Activated B cell treated with CpG ODN at 0.5 μM for 24 hours (primary cell): ENCODE results near the gene DIPK2A. TPM values are rescaled to one million over a fixed set of nuclear protein-coding genes. Genes with fewer than 3 reads are reported as not detected.

Experiments
- ATAC-seq: fragments of 200-7000 bp; cut with Tn5 transposase; one replicate; pipeline ENCODE4 v1.10.0; 2021; ENCODE audit warnings: low read depth, mild to moderate bottlenecking, moderate library complexity
- CTCF ChIA-PET: fragments of 350-600 bp; sonication (Branson Sonifier 250); formaldehyde crosslinking; loops from one replicate; lab custom pipeline; 2021; ENCODE audit warnings: antibody characterized with exemption; lab: Charles Lee
- POLR2A ChIA-PET: fragments of 350-600 bp; sonication (Branson Sonifier 250); formaldehyde crosslinking; loops from one replicate; lab custom pipeline; 2021; ENCODE audit warnings: antibody characterized with exemption; lab: Charles Lee
- DNase-seq: peaks from one replicate; pipeline ENCODE4 v3.0.0; 2022
- H3K27ac Mint-ChIP-seq: one replicate; pipeline ENCODE4 v1.8.0; 2020; ENCODE audit warnings: mixed read lengths
- H3K27me3 Mint-ChIP-seq: one replicate; pipeline ENCODE4 v1.8.0; 2021; ENCODE audit warnings: mixed read lengths
- H3K36me3 Mint-ChIP-seq: one replicate; pipeline ENCODE4 v1.8.0; 2021; ENCODE audit warnings: low read depth, mixed read lengths
- H3K4me1 Mint-ChIP-seq: one replicate; pipeline ENCODE4 v1.8.0; 2021; ENCODE audit warnings: mixed read lengths
- H3K4me3 Mint-ChIP-seq: one replicate; pipeline ENCODE4 v1.8.0; 2020; ENCODE audit warnings: mild to moderate bottlenecking, mixed read lengths
- H3K9me3 Mint-ChIP-seq: one replicate; pipeline ENCODE4 v1.8.0; 2020; ENCODE audit warnings: mixed read lengths
- CTCF ChIP-seq: fragments of 200-600 bp; IDR thresholded peaks from one replicate; pipeline ENCODE4 v1.8.0; 2022; ENCODE audit warnings: antibody characterized with exemption, mild to moderate bottlenecking
- intact Hi-C: fragments of 100-400 bp; cut with micrococcal nuclease; formaldehyde crosslinking; loops from one replicate; pipeline ENCODE4 v1.15.1; 2024
- total RNA-seq: library from RNA; stranded (reverse); gene quantifications from 2 replicates; pipeline ENCODE4 v1.2.3, GENCODE V29; 2022

The DIPK2A gene
- total RNA-seq, 1 donor from 2014 or later = 23.0 TPM

- Mint-ChIP-seq H3K9me3 (peaks cover 8% of the 10 kb centered on the region), H3K4me3 (no peak overlapping the region), H3K27me3 (peaks cover 4% of the 10 kb centered on the region), H3K36me3 (no peaks in the 10 kb centered on the region), H3K4me1 (peaks cover 4% of the 10 kb centered on the region), H3K27ac (no peak overlapping the region)
- ATAC-seq (no peak), DNase-seq (no peak)
- ChIA-PET CTCF (interaction anchor here (4.6 kb wide), 1 partner anchor 60 kb away, joined by 58 read pairs; no protein-coding TSS in a partner anchor), POLR2A (interaction anchor here (1.3 kb wide), 1 partner anchor 16 kb away, joined by 7 read pairs; the partner anchor contains the start of gene DIPK2A)
- no peak for TF ChIP-seq CTCF
- intact Hi-C loops = no loop called here
Measured at GRCh38 chr3:143955113-143955512, 16.5 kb upstream of the DIPK2A start.

DNA sequence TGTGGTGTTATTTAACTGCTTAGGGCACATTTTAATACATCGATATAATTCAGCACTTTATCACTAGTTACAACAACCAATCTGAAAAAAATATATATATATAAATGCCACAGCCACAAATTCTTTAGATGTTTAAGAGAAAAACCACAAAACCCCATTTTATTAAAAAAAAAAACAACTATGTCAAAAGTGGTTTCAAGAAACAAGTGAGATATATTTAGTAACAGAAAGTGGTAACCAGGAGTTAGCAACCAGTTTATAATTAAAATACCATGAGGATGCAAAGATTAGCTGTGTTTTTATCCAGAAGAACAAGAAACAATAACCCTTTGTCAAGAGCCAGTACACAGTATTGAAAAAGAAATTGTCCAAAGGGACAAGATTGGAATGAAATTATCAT lies 14.8 kb upstream of the DIPK2A start:
- no peak for DNase-seq
- no peak for TF ChIP-seq CTCF
- intact Hi-C loops = no loop called here
- H3K27ac Mint-ChIP-seq = no peak overlapping the region
- ChIA-PET POLR2A (interaction anchor here (1.5 kb wide), 1 partner anchor 14 kb away, joined by 6 read pairs; the partner anchor contains the start of gene DIPK2A), CTCF (interaction anchor here (1.2 kb wide), 1 partner anchor 61 kb away, joined by 3 read pairs; no protein-coding TSS in a partner anchor)
- no peak overlapping the region for H3K4me3 Mint-ChIP-seq
- H3K36me3 Mint-ChIP-seq = no peaks in the 10 kb centered on the region
- H3K4me1 Mint-ChIP-seq = peaks cover 2% of the 10 kb centered on the region
- peaks cover 4% of the 10 kb centered on the region for H3K27me3 Mint-ChIP-seq
- ATAC-seq = no peak
- H3K9me3 Mint-ChIP-seq = peaks cover 8% of the 10 kb centered on the region

DNA sequence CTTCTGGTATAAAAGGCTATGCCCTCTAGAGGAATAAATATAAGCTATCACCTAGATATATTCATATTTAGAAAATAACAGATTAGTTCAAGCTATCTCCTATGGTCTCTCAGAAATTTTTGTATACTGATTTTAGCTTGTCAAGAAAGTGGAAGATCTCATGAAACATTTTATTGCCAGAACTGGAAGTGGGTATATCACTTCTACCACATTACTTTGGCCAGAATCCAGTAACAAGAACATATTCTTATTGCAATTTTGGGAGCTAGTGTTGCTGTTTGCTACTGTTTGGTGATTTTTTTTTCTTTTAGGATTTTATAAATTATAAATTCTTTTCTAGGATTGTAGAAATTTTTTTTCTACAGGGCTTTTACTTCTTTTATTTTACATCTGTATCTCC lies 14.2 kb upstream of the DIPK2A start:
- H3K27ac Mint-ChIP-seq = no peak overlapping the region
- H3K27me3 Mint-ChIP-seq = peaks cover 4% of the 10 kb centered on the region
- TF ChIP-seq CTCF = no peak
- ChIA-PET POLR2A (interaction anchor here (1.5 kb wide), 1 partner anchor 14 kb away, joined by 6 read pairs; the partner anchor contains the start of gene DIPK2A), CTCF (interaction anchor here (1.2 kb wide), 1 partner anchor 62 kb away, joined by 3 read pairs; no protein-coding TSS in a partner anchor)
- peaks cover 2% of the 10 kb centered on the region for H3K4me1 Mint-ChIP-seq
- ATAC-seq = no peak
- intact Hi-C loops = no loop called here
- no peak overlapping the region for H3K4me3 Mint-ChIP-seq
- no peak for DNase-seq
- H3K9me3 Mint-ChIP-seq = peaks cover 8% of the 10 kb centered on the region
- no peaks in the 10 kb centered on the region for H3K36me3 Mint-ChIP-seq

DNA sequence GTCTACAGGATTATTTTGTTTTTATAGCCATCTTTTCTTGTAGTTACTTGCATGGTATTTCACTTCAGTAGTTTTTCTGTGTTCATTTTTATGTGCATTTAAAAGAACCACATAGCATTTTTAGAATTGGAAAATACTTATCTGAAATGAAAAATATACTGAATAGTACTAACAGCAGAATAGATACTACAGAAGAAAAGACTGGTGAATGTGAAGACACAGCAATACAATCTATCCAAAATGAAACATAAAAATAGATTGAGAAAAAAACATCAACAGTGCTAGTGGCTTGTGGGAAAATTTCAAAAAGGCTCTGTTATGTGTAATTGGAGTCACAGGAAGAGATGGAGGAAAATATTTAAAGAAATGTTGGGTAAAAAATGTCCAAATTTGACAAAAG lies 12.7 kb upstream of the DIPK2A start:
- Mint-ChIP-seq H3K4me3 (no peak overlapping the region), H3K4me1 (peaks cover 2% of the 10 kb centered on the region), H3K27ac (no peak overlapping the region), H3K9me3 (peaks cover 8% of the 10 kb centered on the region), H3K27me3 (peaks cover 9% of the 10 kb centered on the region), H3K36me3 (no peaks in the 10 kb centered on the region)
- ATAC-seq (no peak), DNase-seq (no peak)
- CTCF ChIA-PET = interaction anchor here (1.3 to 1.4 kb wide), 2 partner anchors 63 to 66 kb away, joined by 3 to 7 read pairs; no protein-coding TSS in a partner anchor
- intact Hi-C loops = no loop called here
- TF ChIP-seq CTCF = no peak
- POLR2A ChIA-PET = no interaction called here

GRCh38 chr3:143961342-143961741 lies 10.3 kb upstream of the DIPK2A start:
- DNase-seq (no peak), ATAC-seq (no peak)
- peaks cover 2% of the 10 kb centered on the region for H3K4me1 Mint-ChIP-seq
- ChIA-PET CTCF (no interaction called here), POLR2A (no interaction called here)
- intact Hi-C loops = no loop called here
- H3K36me3 Mint-ChIP-seq = no peaks in the 10 kb centered on the region
- no peak overlapping the region for H3K27ac Mint-ChIP-seq
- H3K27me3 Mint-ChIP-seq = peaks cover 9% of the 10 kb centered on the region
- H3K4me3 Mint-ChIP-seq = no peak overlapping the region
- H3K9me3 Mint-ChIP-seq = peaks cover 8% of the 10 kb centered on the region
- TF ChIP-seq CTCF = no peak
